Measurements from ENCODE around the gene KLF6. TPM values are rescaled to one million over a fixed set of nuclear protein-coding genes. Genes with fewer than 3 reads are reported as not detected.

Gene KLF6
- total RNA-seq, 1 donor from 2014 or later = 474 TPM

- DNase-seq (ENCODE audit: low spot score) = no peak
Observed at GRCh38 chr10:3812141-3812540, 27.1 kb upstream of the KLF6 start.

- no peak for DNase-seq (ENCODE audit: low spot score)
Observed at GRCh38 chr10:3811291-3811870, 26.4 kb upstream of the KLF6 start.

GRCh38 chr10:3808689-3809199 is 23.7 kb upstream of the KLF6 start:
- no peak for DNase-seq (ENCODE audit: low spot score)

- no peak for DNase-seq (ENCODE audit: low spot score)
Observed at GRCh38 chr10:3807928-3808496, 23.0 kb upstream of the KLF6 start.

GRCh38 chr10:3807211-3807927 is 22.4 kb upstream of the KLF6 start:
- no peak for DNase-seq (ENCODE audit: low spot score)

GRCh38 chr10:3806603-3807002 is 21.6 kb upstream of the KLF6 start:
- no peak for DNase-seq (ENCODE audit: low spot score)

GRCh38 chr10:3805791-3806461 is 20.9 kb upstream of the KLF6 start:
- no peak for DNase-seq (ENCODE audit: low spot score)

GRCh38 chr10:3805201-3805790 is 20.3 kb upstream of the KLF6 start:
- no peak for DNase-seq (ENCODE audit: low spot score)

- no peak for DNase-seq (ENCODE audit: low spot score)
Observed at GRCh38 chr10:3803927-3804741, 19.1 kb upstream of the KLF6 start.

- DNase-seq (ENCODE audit: low spot score) = no peak
Observed at GRCh38 chr10:3803295-3803926, 18.4 kb upstream of the KLF6 start.

GRCh38 chr10:3802526-3803265 is 17.7 kb upstream of the KLF6 start:
- DNase-seq (ENCODE audit: low spot score) = no peak

- DNase-seq (ENCODE audit: low spot score) = no peak
Observed at GRCh38 chr10:3801558-3802192, 16.7 kb upstream of the KLF6 start.

- DNase-seq (ENCODE audit: low spot score) = no peak
Observed at GRCh38 chr10:3800586-3800985, 15.6 kb upstream of the KLF6 start.

- no peak for DNase-seq (ENCODE audit: low spot score)
Observed at GRCh38 chr10:3797750-3798149, 12.7 kb upstream of the KLF6 start.

GRCh38 chr10:3793553-3793952 is 8.5 kb upstream of the KLF6 start:
- DNase-seq (ENCODE audit: low spot score) = no peak

- no peak for DNase-seq (ENCODE audit: low spot score)
Observed at GRCh38 chr10:3792710-3793219, 7.8 kb upstream of the KLF6 start.

GRCh38 chr10:3791974-3792633 is 7.1 kb upstream of the KLF6 start:
- no peak for DNase-seq (ENCODE audit: low spot score)

- no peak for DNase-seq (ENCODE audit: low spot score)
Observed at GRCh38 chr10:3790858-3791257, 5.8 kb upstream of the KLF6 start.
